WTC11 (cell line): ENCODE results near the gene TCEAL4. TPM values are rescaled to one million over a fixed set of nuclear protein-coding genes. Genes with fewer than 3 reads are reported as not detected.
A peak's percentile ranks its signal among the peaks of the same experiment; 100 is the strongest.

Experiments
- ATAC-seq: fragments of 200-7000 bp; cut with Tn5 transposase; 2 replicates; pipeline ENCODE4 v1.10.0; 2021; ENCODE audit warnings: mild to moderate bottlenecking, moderate library complexity
- CTCF ChIA-PET: fragments of 300-600 bp; sonication (Branson Sonifier 250); formaldehyde crosslinking; loops from one replicate; lab custom pipeline; 2021; ENCODE audit warnings: antibody characterized with exemption; lab: Charles Lee
- POLR2A ChIA-PET: fragments of 350-600 bp; sonication (Branson Sonifier 250); formaldehyde crosslinking; loops from one replicate; lab custom pipeline; 2021; ENCODE audit warnings: antibody characterized with exemption; lab: Charles Lee
- DNase-seq: peaks from one replicate; pipeline ENCODE4 v3.0.0; 2021; ENCODE audit warnings: low spot score
- H3K27ac Mint-ChIP-seq: 2 replicates; pipeline ENCODE4 v1.8.0; 2021; ENCODE audit warnings: mixed read lengths
- H3K27me3 Mint-ChIP-seq: 2 replicates; pipeline ENCODE4 v1.8.0; 2021; ENCODE audit warnings: low read depth, mild to moderate bottlenecking, moderate library complexity, mixed read lengths
- H3K36me3 Mint-ChIP-seq: 2 replicates; pipeline ENCODE4 v1.8.0; 2021; ENCODE audit warnings: mixed read lengths
- H3K4me1 Mint-ChIP-seq: 2 replicates; pipeline ENCODE4 v1.8.0; 2022; ENCODE audit warnings: mixed read lengths
- H3K4me3 Mint-ChIP-seq: 2 replicates; pipeline ENCODE4 v1.8.0; 2021; ENCODE audit warnings: mild to moderate bottlenecking, moderate library complexity, mixed read lengths
- H3K9me3 Mint-ChIP-seq: 2 replicates; pipeline ENCODE4 v1.8.0; 2021; ENCODE audit warnings: mixed read lengths
- CREM ChIP-seq: sonication (generic); formaldehyde crosslinking; IDR thresholded peaks from 2 replicates; pipeline ENCODE4 v1.8.1; 2022; ENCODE audit warnings: mild to moderate bottlenecking, missing genetic modification reagents, moderate library complexity
- GABPB1 ChIP-seq: sonication (generic); formaldehyde crosslinking; IDR thresholded peaks from 2 replicates; pipeline ENCODE4 v1.8.1; 2023; ENCODE audit warnings: mild to moderate bottlenecking, missing genetic modification reagents
- MXD4 ChIP-seq: fragments of 250-450 bp; sonication (Bioruptor Pico); IDR thresholded peaks from 2 replicates; pipeline ENCODE4 v1.8.0; 2021; ENCODE audit warnings: mild to moderate bottlenecking, moderate library complexity, borderline replicate concordance
- NFYB ChIP-seq: sonication (generic); formaldehyde crosslinking; conservative IDR thresholded peaks from 2 replicates; pipeline ENCODE4 v1.8.0; 2022; ENCODE audit warnings: low read depth, missing genetic modification reagents
- PRRX2 ChIP-seq: fragments of 250-450 bp; sonication (Bioruptor Pico); IDR thresholded peaks from 2 replicates; pipeline ENCODE4 v1.8.0; 2021; ENCODE audit warnings: mild to moderate bottlenecking
- SMAD4 ChIP-seq: sonication (generic); formaldehyde crosslinking; IDR thresholded peaks from 2 replicates; pipeline ENCODE4 v1.8.0; 2022; ENCODE audit warnings: mild to moderate bottlenecking, missing genetic modification reagents
- TCF7 ChIP-seq: sonication (generic); formaldehyde crosslinking; IDR thresholded peaks from 2 replicates; pipeline ENCODE4 v1.8.0; 2022; ENCODE audit warnings: mild to moderate bottlenecking, low read depth, missing genetic modification reagents, moderate library complexity
- TEAD1 ChIP-seq: sonication (generic); formaldehyde crosslinking; IDR thresholded peaks from 2 replicates; pipeline ENCODE4 v1.8.0; 2022; ENCODE audit warnings: mild to moderate bottlenecking, missing genetic modification reagents
- ZNF219 ChIP-seq: sonication (generic); formaldehyde crosslinking; IDR thresholded peaks from 2 replicates; pipeline ENCODE4 v1.8.0; 2023; ENCODE audit warnings: missing genetic modification reagents, mild to moderate bottlenecking, borderline replicate concordance
- total RNA-seq: library from RNA; stranded (reverse); gene quantifications from 3 replicates; pipeline ENCODE4 v1.2.3, GENCODE V29; 2021
- TF ChIP-seq, protein P1 (sequence below): sonication (generic); formaldehyde crosslinking; IDR thresholded peaks from 2 replicates; pipeline ENCODE4 v1.8.1; 2023; ENCODE audit warnings: mild to moderate bottlenecking, missing genetic modification reagents, borderline replicate concordance
- TF ChIP-seq, protein P2 (sequence below): fragments of 250-450 bp; sonication (Bioruptor Pico); IDR thresholded peaks from 2 replicates; pipeline ENCODE4 v1.9.0; 2021; ENCODE audit warnings: mild to moderate bottlenecking
- TF ChIP-seq, protein P3 (sequence below): sonication (generic); formaldehyde crosslinking; IDR thresholded peaks from 2 replicates; pipeline ENCODE4 v1.8.0; 2022; ENCODE audit warnings: missing genetic modification reagents
- TF ChIP-seq, protein P4 (sequence below): sonication (generic); formaldehyde crosslinking; IDR thresholded peaks from 2 replicates; pipeline ENCODE4 v1.8.0; 2022; ENCODE audit warnings: mild to moderate bottlenecking, missing genetic modification reagents
- TF ChIP-seq, protein P5 (sequence below): sonication (generic); formaldehyde crosslinking; IDR thresholded peaks from 2 replicates; pipeline ENCODE4 v1.8.1; 2023; ENCODE audit warnings: mild to moderate bottlenecking, missing genetic modification reagents

TCEAL4 gene
- total RNA-seq, 1 experiment from 2014 or later: 46.4 TPM

DNA sequence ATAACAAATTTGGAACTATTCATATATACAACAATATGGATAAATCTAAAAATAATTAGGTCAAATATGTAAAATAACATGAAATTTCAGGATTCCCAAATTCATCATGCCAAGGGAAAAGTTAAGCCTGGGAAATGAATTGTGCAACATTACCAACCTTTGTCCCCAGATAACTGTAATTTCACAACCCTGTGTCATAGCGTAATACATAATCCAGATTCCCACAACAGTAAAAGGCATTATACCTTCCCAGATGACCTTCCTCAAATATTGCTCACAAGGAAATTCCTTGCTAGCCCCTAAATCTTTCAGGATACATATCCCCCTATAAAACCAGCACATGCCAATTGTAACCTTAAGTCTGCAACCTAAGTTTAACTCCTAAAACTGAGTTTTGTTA lies 33.1 kb upstream of the TCEAL4 start (continued):
- TF ChIP-seq, protein P1, sequence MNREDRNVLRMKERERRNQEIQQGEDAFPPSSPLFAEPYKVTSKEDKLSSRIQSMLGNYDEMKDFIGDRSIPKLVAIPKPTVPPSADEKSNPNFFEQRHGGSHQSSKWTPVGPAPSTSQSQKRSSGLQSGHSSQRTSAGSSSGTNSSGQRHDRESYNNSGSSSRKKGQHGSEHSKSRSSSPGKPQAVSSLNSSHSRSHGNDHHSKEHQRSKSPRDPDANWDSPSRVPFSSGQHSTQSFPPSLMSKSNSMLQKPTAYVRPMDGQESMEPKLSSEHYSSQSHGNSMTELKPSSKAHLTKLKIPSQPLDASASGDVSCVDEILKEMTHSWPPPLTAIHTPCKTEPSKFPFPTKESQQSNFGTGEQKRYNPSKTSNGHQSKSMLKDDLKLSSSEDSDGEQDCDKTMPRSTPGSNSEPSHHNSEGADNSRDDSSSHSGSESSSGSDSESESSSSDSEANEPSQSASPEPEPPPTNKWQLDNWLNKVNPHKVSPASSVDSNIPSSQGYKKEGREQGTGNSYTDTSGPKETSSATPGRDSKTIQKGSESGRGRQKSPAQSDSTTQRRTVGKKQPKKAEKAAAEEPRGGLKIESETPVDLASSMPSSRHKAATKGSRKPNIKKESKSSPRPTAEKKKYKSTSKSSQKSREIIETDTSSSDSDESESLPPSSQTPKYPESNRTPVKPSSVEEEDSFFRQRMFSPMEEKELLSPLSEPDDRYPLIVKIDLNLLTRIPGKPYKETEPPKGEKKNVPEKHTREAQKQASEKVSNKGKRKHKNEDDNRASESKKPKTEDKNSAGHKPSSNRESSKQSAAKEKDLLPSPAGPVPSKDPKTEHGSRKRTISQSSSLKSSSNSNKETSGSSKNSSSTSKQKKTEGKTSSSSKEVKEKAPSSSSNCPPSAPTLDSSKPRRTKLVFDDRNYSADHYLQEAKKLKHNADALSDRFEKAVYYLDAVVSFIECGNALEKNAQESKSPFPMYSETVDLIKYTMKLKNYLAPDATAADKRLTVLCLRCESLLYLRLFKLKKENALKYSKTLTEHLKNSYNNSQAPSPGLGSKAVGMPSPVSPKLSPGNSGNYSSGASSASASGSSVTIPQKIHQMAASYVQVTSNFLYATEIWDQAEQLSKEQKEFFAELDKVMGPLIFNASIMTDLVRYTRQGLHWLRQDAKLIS (CRISPR knock-in tag): no peak
- TF ChIP-seq CREM (CRISPR knock-in tag) (no peak), SMAD4 (CRISPR knock-in tag) (no peak), MXD4 (no peak), TEAD1 (no peak)
- TF ChIP-seq, protein P2, sequence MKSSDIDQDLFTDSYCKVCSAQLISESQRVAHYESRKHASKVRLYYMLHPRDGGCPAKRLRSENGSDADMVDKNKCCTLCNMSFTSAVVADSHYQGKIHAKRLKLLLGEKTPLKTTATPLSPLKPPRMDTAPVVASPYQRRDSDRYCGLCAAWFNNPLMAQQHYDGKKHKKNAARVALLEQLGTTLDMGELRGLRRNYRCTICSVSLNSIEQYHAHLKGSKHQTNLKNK: no peak
- TF ChIP-seq, protein P3, sequence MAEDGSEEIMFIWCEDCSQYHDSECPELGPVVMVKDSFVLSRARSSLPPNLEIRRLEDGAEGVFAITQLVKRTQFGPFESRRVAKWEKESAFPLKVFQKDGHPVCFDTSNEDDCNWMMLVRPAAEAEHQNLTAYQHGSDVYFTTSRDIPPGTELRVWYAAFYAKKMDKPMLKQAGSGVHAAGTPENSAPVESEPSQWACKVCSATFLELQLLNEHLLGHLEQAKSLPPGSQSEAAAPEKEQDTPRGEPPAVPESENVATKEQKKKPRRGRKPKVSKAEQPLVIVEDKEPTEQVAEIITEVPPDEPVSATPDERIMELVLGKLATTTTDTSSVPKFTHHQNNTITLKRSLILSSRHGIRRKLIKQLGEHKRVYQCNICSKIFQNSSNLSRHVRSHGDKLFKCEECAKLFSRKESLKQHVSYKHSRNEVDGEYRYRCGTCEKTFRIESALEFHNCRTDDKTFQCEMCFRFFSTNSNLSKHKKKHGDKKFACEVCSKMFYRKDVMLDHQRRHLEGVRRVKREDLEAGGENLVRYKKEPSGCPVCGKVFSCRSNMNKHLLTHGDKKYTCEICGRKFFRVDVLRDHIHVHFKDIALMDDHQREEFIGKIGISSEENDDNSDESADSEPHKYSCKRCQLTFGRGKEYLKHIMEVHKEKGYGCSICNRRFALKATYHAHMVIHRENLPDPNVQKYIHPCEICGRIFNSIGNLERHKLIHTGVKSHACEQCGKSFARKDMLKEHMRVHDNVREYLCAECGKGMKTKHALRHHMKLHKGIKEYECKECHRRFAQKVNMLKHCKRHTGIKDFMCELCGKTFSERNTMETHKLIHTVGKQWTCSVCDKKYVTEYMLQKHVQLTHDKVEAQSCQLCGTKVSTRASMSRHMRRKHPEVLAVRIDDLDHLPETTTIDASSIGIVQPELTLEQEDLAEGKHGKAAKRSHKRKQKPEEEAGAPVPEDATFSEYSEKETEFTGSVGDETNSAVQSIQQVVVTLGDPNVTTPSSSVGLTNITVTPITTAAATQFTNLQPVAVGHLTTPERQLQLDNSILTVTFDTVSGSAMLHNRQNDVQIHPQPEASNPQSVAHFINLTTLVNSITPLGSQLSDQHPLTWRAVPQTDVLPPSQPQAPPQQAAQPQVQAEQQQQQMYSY: no peak

DNA sequence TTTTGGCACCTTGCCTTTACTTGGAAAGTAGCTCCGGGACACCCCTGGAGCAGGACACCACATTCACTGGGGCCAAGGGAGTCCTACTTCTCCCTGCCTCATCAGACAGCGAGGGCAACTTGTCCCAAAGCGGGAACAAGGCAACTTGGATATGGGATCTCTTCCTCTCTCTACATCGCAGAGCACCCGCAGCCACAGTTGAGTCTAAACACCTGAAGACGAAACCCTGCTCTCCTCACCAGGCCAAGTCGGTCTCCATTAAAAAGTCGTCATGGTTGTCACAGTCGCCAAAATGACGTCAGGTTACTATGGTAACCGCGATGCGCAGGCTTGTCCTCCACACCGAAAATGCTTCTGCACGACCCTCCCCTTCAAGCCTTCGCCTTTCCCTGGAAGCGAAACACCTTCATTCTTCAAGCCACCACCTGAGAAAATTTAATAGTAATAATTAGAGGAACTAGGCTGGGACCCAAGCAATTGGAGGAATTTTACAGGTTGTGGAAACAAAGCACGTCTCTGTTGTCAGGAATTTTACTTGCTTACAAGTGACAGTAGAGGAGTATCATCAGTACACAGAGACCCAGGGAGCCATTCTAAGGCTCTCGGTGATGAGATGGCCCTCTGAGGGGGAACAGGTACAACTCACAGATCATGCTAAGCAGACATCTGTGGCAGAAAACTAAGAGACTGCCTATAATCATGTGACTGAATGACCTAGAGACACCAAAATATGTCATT lies 30.5 kb upstream of the TCEAL4 start:
- ATAC-seq (peak; percentile 94), DNase-seq (peak; percentile 78)
- Mint-ChIP-seq H3K9me3 (no peaks in the 10 kb centered on the region), H3K4me1 (no peaks in the 10 kb centered on the region), H3K27ac (peak overlapping the region; percentile 95), H3K27me3 (no peaks in the 10 kb centered on the region), H3K4me3 (peak overlapping the region; percentile 95), H3K36me3 (no peaks in the 10 kb centered on the region)
- ChIA-PET CTCF (no interaction called here), POLR2A (no interaction called here)
- peak; percentile 94 for TF ChIP-seq CREM (CRISPR knock-in tag)
- TF ChIP-seq ZNF219 (CRISPR knock-in tag): no peak

DNA sequence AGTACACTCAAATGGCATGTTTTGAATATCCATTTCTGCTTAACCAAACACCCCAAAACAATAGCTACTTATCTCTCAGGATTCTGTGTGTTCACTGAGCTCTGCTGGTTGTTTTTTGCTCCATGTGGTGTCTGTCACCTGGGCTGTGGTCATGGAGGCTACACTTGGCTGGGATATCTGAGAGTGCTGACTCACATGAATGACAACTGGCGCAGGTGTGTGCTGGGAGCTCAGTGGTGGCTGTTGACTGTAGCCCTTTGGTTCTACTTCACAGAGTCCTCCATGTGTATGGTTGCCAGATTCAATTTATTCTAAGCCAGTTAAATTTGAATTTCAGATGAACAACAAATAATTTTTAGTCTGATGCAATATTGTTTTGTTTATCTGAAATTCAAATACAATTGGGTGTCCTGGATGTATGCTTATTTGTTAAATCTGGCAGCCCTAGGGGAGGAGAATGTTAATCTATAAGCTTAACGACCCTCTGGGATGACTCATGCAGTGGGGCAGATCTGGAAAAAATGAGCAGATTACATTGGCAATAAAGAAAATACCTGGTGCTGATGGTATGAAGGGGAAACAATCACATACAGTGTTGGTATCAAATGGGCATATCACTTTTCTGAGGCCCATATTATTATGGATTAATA lies 28.2 kb upstream of the TCEAL4 start:
- Mint-ChIP-seq H3K27me3 (no peaks in the 10 kb centered on the region), H3K4me1 (no peaks in the 10 kb centered on the region), H3K36me3 (no peaks in the 10 kb centered on the region), H3K4me3 (no peak overlapping the region), H3K9me3 (no peaks in the 10 kb centered on the region), H3K27ac (no peak overlapping the region)
- ChIA-PET CTCF (no interaction called here), POLR2A (no interaction called here)
- TF ChIP-seq, protein P2: no peak
- TF ChIP-seq NFYB (CRISPR knock-in tag) (no peak), PRRX2 (CRISPR knock-in tag) (no peak), ZNF219 (CRISPR knock-in tag) (no peak), GABPB1 (CRISPR knock-in tag) (no peak), TCF7 (CRISPR knock-in tag) (no peak)
- TF ChIP-seq, protein P4, sequence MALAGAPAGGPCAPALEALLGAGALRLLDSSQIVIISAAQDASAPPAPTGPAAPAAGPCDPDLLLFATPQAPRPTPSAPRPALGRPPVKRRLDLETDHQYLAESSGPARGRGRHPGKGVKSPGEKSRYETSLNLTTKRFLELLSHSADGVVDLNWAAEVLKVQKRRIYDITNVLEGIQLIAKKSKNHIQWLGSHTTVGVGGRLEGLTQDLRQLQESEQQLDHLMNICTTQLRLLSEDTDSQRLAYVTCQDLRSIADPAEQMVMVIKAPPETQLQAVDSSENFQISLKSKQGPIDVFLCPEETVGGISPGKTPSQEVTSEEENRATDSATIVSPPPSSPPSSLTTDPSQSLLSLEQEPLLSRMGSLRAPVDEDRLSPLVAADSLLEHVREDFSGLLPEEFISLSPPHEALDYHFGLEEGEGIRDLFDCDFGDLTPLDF (CRISPR knock-in tag): no peak
- TF ChIP-seq, protein P5, sequence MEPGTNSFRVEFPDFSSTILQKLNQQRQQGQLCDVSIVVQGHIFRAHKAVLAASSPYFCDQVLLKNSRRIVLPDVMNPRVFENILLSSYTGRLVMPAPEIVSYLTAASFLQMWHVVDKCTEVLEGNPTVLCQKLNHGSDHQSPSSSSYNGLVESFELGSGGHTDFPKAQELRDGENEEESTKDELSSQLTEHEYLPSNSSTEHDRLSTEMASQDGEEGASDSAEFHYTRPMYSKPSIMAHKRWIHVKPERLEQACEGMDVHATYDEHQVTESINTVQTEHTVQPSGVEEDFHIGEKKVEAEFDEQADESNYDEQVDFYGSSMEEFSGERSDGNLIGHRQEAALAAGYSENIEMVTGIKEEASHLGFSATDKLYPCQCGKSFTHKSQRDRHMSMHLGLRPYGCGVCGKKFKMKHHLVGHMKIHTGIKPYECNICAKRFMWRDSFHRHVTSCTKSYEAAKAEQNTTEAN (CRISPR knock-in tag): no peak
- DNase-seq: no peak
- ATAC-seq: no peak
